Tibial artery (tissue), 4 donors: ENCODE measurements around the gene LMBRD1.

Experiments
- DNase-seq, 2 donors: peaks; one replicate each; pipeline ENCODE4 v3.0.0-alpha.2; 2019
- H3K27ac ChIP-seq, 2 donors: fragments of 200-600 bp; sonication (generic) in 1 of 2; 1 replicate in 1 of 2; 2 replicates in 1 of 2; pipeline ENCODE4 v1.5.1; 2018 to 2019; ENCODE audit warnings: mild to moderate bottlenecking in 1 of 2
- H3K27me3 ChIP-seq, 2 donors: fragments of 200-600 bp; sonication (generic) in 1 of 2; one replicate each; pipeline versions ENCODE4 v1.5.1 to v1.6.0; 2016 to 2019
- H3K36me3 ChIP-seq, 3 donors: fragments of 200-600 bp; sonication (generic) in 2 of 3; one replicate each; pipeline ENCODE4 v1.5.1; 2016 to 2019; ENCODE audit warnings: mild to moderate bottlenecking in 2 of 3
- H3K4me1 ChIP-seq, 4 donors: fragments of 200-600 bp; sonication (generic) in 2 of 4; 1 replicate in 3 of 4; 2 replicates in 1 of 4; pipeline ENCODE4 v1.5.1; 2016 to 2019
- H3K4me3 ChIP-seq, 2 donors: fragments of 200-600 bp; sonication (generic) in 1 of 2; 1 replicate in 1 of 2; 2 replicates in 1 of 2; pipeline ENCODE4 v1.5.1; 2018 to 2019; ENCODE audit warnings: mild to moderate bottlenecking in 2 of 2
- H3K9me3 ChIP-seq, 3 donors: fragments of 200-600 bp; sonication (generic) in 1 of 3; one replicate each; pipeline ENCODE4 v1.5.1; 2016 to 2019
- intact Hi-C: fragments of 100-400 bp; cut with DNase I; formaldehyde crosslinking; loops from one replicate; pipeline ENCODE4 v1.15.0; 2023; ENCODE audit warnings: low total_unique reads
- TF ChIP-seq, protein P1 (sequence below), 2 experiments: fragments of 200-600 bp in 1 of 2; fragments of 450-650 bp in 1 of 2; IDR thresholded peaks; one replicate each; pipeline ENCODE4 v1.5.1; 2017 to 2019; ENCODE audit warnings: antibody characterized with exemption in 2 of 2, mild to moderate bottlenecking in 1 of 2, moderate library complexity in 1 of 2

The LMBRD1 gene

DNA sequence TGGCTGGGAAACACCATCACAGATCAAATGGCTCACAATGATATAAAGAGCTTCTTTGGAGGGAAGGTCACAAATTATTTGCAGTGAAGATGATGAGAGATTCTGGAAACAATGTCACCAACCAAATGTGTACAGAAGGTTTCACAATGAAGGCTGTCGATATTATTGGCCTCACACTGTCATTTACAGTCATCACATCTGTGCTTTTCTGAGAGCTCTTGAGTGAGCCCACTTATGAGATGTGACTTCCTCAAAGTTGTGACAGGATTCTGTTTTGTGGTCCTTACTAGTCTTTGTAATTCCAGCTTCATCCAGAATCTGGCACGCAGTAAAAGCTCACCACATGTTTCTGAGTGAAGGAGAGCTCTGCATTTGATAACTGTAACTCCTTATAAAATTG, 133.6 kb downstream of the LMBRD1 start:
- H3K27ac ChIP-seq, result no peak overlapping the region
- TF ChIP-seq, protein P1, sequence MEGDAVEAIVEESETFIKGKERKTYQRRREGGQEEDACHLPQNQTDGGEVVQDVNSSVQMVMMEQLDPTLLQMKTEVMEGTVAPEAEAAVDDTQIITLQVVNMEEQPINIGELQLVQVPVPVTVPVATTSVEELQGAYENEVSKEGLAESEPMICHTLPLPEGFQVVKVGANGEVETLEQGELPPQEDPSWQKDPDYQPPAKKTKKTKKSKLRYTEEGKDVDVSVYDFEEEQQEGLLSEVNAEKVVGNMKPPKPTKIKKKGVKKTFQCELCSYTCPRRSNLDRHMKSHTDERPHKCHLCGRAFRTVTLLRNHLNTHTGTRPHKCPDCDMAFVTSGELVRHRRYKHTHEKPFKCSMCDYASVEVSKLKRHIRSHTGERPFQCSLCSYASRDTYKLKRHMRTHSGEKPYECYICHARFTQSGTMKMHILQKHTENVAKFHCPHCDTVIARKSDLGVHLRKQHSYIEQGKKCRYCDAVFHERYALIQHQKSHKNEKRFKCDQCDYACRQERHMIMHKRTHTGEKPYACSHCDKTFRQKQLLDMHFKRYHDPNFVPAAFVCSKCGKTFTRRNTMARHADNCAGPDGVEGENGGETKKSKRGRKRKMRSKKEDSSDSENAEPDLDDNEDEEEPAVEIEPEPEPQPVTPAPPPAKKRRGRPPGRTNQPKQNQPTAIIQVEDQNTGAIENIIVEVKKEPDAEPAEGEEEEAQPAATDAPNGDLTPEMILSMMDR (IDR thresholded peaks at IDR 0.05), result no peak
- no peak overlapping the region for H3K4me3 ChIP-seq
- intact Hi-C loops, result no loop called here
- H3K4me1 ChIP-seq, result no peaks in the 10 kb centered on the region
- no peak for DNase-seq
- no peaks in the 10 kb centered on the region for H3K27me3 ChIP-seq
- H3K9me3 ChIP-seq, result no peaks in the 10 kb centered on the region
- H3K36me3 ChIP-seq, result no peaks in the 10 kb centered on the region

DNA sequence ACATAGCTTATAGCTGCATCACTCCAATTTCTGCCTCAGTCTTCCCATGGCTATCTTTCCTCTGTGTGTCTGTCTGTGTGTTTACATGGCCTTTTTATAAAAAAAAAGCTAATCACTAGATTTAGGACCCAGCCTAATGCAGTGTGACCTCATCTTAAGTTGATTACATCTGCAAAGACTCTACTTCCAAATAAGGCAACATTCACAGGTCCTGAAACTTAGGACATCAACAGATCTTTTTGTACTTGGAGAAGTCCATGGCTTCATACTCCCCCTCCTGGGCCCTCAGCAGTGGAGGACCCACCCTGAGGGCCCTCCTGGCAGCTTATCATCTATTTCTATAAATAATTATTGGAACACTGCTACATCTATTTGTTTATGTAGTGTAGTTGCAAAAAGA, 146.1 kb downstream of the LMBRD1 start:
- no peak for DNase-seq
- TF ChIP-seq, protein P1 (IDR thresholded peaks at IDR 0.05), result no peak
- intact Hi-C loops, result no loop called here

GRCh38 chr6:69647726-69648125, 149.1 kb downstream of the LMBRD1 start:
- Histone ChIP-seq H3K36me3 (no peaks in the 10 kb centered on the region), H3K9me3 (no peaks in the 10 kb centered on the region), H3K4me3 (no peak overlapping the region), H3K27ac (no peak overlapping the region), H3K27me3 (no peaks in the 10 kb centered on the region), H3K4me1 (no peaks in the 10 kb centered on the region)
- TF ChIP-seq, protein P1 (IDR thresholded peaks at IDR 0.05), result no peak
- intact Hi-C loops, result no loop called here
- DNase-seq, result no peak

More for the DNA sequence above, 146.1 kb downstream of the LMBRD1 start:
- H3K27ac ChIP-seq, result no peak overlapping the region
- H3K4me3 ChIP-seq, result no peak overlapping the region
- H3K36me3 ChIP-seq, result no peaks in the 10 kb centered on the region
- H3K27me3 ChIP-seq, result no peaks in the 10 kb centered on the region
- H3K9me3 ChIP-seq, result no peaks in the 10 kb centered on the region
- no peaks in the 10 kb centered on the region for H3K4me1 ChIP-seq

- Histone ChIP-seq H3K27ac (no peak overlapping the region), H3K4me1 (no peaks in the 10 kb centered on the region), H3K9me3 (no peaks in the 10 kb centered on the region), H3K4me3 (no peak overlapping the region), H3K36me3 (no peaks in the 10 kb centered on the region), H3K27me3 (no peaks in the 10 kb centered on the region)
- TF ChIP-seq, protein P1 (IDR thresholded peaks at IDR 0.05), result no peak
- DNase-seq, result no peak
- intact Hi-C loops, result no loop called here
These were observed 153.1 kb downstream of the LMBRD1 start for GRCh38 chr6:69643688-69644087.

GRCh38 chr6:69632932-69633331, 163.9 kb downstream of the LMBRD1 start:
- H3K9me3 ChIP-seq, result no peaks in the 10 kb centered on the region
- H3K4me3 ChIP-seq, result no peak overlapping the region
- H3K27ac ChIP-seq, result no peak overlapping the region
- no peaks in the 10 kb centered on the region for H3K27me3 ChIP-seq
- TF ChIP-seq, protein P1 (IDR thresholded peaks at IDR 0.05), result no peak
- no peaks in the 10 kb centered on the region for H3K4me1 ChIP-seq
- no peak for DNase-seq
- intact Hi-C loops, result no loop called here
- no peaks in the 10 kb centered on the region for H3K36me3 ChIP-seq
